HL-60 (cell line): ENCODE results near the gene FBXO24.

Experiments
- DNase-seq, 2 experiments: peaks; one replicate each; pipeline ENCODE4 v3.0.0-alpha.2; 2010 to 2020; ENCODE audit warnings: low read depth in 1 of 2, low spot score in 1 of 2
- H3K27ac ChIP-seq: fragments of 250-450 bp; sonication (Bioruptor Pico); replicated peaks from 2 replicates; pipeline ENCODE4 v1.5.1; 2020; ENCODE audit warnings: mild to moderate bottlenecking, moderate library complexity
- H3K27me3 ChIP-seq: fragments of 250-450 bp; sonication (Bioruptor Pico); 2 replicates; pipeline ENCODE4 v1.5.1; 2021; ENCODE audit warnings: mild to moderate bottlenecking, moderate library complexity; ENCODE audit not compliant: insufficient read depth, poor library complexity, severe bottlenecking
- H3K4me3 ChIP-seq: replicated peaks from 2 replicates; pipeline ENCODE4 v1.5.1; 2011; ENCODE audit warnings: mild to moderate bottlenecking, control low read depth, low read length; ENCODE audit not compliant: insufficient read depth
- GABPA ChIP-seq: IDR thresholded peaks from 2 replicates; pipeline ENCODE4 v1.6.1; 2012; ENCODE audit warnings: low read depth
- POLR2AphosphoS5 ChIP-seq: IDR thresholded peaks from 2 replicates; pipeline ENCODE4 v1.6.1; 2012; ENCODE audit warnings: low read depth
- SPI1 ChIP-seq: IDR thresholded peaks from 2 replicates; pipeline ENCODE4 v1.6.1; 2012; ENCODE audit warnings: low read depth, mild to moderate bottlenecking, borderline replicate concordance
- TF ChIP-seq, protein P1 (sequence below): IDR thresholded peaks from 2 replicates; pipeline ENCODE4 v1.6.1; 2012; ENCODE audit warnings: low read depth; ENCODE audit not compliant: insufficient replicate concordance
- TF ChIP-seq, protein P2 (sequence below): IDR thresholded peaks from one replicate; pipeline ENCODE4 v1.5.1; 2011; ENCODE audit warnings: low read length, control low read depth, inconsistent platforms; ENCODE audit not compliant: insufficient read depth

The FBXO24 gene

DNA sequence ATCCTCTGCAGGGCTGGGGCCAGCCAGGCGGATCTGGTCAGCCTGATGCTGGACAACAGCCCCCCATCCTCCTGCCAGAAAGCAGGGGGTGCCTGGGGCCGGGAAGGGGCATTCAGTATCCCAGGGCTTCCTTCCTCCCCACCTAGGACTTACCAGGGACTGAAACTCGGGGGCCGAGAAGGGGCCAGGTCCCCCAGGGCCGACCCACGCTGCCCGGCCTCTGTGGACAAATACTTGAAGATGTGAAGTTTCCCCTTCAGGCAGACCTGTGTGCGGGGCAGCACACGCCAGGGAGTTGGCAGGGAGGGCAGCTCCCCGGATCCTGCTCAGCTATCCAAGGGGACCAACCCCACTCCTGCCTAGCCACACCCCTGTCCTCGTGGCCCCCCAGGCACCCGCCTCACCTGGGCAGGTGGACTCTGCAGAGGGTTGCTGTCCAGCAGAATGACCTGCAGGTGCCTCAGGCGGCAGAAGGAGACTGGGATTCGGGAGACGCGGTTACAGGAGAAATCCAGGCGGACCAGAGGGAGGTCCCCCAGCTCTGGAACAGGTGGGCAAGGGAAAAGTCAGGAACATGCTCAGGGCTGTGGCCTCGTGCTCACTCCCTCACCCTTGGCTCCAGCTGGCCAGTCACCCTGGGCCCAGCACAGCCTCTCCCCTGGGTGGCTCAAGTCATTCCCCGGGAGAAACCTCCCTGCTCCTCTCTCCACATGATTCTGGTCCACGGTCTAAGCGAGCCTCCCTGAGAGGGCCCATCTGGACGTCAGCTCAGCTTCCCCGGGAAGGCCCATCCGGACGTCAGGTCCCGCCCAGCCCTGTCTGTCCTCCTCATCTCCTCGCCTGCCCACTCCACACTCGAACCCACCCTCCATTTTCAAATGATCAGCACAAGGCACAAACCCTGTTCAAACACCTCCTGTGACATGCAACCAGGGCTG lies 7.6 kb upstream of the FBXO24 start:
- no peak for TF ChIP-seq SPI1
- TF ChIP-seq GABPA: no peak
- TF ChIP-seq, protein P1, sequence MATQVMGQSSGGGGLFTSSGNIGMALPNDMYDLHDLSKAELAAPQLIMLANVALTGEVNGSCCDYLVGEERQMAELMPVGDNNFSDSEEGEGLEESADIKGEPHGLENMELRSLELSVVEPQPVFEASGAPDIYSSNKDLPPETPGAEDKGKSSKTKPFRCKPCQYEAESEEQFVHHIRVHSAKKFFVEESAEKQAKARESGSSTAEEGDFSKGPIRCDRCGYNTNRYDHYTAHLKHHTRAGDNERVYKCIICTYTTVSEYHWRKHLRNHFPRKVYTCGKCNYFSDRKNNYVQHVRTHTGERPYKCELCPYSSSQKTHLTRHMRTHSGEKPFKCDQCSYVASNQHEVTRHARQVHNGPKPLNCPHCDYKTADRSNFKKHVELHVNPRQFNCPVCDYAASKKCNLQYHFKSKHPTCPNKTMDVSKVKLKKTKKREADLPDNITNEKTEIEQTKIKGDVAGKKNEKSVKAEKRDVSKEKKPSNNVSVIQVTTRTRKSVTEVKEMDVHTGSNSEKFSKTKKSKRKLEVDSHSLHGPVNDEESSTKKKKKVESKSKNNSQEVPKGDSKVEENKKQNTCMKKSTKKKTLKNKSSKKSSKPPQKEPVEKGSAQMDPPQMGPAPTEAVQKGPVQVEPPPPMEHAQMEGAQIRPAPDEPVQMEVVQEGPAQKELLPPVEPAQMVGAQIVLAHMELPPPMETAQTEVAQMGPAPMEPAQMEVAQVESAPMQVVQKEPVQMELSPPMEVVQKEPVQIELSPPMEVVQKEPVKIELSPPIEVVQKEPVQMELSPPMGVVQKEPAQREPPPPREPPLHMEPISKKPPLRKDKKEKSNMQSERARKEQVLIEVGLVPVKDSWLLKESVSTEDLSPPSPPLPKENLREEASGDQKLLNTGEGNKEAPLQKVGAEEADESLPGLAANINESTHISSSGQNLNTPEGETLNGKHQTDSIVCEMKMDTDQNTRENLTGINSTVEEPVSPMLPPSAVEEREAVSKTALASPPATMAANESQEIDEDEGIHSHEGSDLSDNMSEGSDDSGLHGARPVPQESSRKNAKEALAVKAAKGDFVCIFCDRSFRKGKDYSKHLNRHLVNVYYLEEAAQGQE: no peak
- TF ChIP-seq, protein P2, sequence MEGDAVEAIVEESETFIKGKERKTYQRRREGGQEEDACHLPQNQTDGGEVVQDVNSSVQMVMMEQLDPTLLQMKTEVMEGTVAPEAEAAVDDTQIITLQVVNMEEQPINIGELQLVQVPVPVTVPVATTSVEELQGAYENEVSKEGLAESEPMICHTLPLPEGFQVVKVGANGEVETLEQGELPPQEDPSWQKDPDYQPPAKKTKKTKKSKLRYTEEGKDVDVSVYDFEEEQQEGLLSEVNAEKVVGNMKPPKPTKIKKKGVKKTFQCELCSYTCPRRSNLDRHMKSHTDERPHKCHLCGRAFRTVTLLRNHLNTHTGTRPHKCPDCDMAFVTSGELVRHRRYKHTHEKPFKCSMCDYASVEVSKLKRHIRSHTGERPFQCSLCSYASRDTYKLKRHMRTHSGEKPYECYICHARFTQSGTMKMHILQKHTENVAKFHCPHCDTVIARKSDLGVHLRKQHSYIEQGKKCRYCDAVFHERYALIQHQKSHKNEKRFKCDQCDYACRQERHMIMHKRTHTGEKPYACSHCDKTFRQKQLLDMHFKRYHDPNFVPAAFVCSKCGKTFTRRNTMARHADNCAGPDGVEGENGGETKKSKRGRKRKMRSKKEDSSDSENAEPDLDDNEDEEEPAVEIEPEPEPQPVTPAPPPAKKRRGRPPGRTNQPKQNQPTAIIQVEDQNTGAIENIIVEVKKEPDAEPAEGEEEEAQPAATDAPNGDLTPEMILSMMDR: no peak
- H3K27me3 ChIP-seq: no peaks in the 10 kb centered on the region
- no peak overlapping the region for H3K27ac ChIP-seq
- DNase-seq: no peak
- H3K4me3 ChIP-seq: no peak overlapping the region

DNA sequence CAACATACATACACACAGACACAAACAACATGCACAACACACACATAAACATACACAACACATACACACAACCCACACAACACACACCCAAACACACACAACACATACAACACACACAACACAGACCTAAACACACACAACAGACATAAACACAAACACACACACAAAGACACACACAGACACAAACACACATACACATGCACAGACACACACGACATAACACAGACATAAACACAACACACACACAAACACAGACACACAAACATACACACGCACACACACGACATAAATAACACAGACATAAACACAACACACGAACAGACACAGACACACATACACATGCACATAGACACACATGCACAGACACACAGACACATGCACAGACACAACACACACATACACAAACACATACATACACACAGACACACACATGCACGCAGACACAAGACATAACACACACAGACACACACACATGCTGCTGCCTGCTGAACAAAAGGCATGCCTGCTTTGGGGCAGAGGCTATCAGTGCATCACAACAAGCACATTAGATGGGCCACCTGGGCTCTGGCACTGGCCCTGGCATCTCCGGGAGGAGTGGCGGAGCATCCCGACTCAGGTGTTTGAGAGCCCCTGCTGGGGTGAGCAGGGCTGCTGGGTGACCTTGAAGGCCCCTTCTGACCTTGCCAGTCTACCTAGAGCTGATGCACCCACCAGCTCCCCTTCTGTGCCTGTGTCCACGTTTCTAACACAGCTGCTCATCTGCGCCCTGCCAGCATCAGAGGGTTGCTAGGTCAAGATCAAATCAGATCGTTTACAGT lies 5.5 kb upstream of the FBXO24 start:
- H3K4me3 ChIP-seq: no peak overlapping the region
- no peak overlapping the region; the same call in 1 of the 2 replicates for H3K27ac ChIP-seq
- no peak for DNase-seq

DNA sequence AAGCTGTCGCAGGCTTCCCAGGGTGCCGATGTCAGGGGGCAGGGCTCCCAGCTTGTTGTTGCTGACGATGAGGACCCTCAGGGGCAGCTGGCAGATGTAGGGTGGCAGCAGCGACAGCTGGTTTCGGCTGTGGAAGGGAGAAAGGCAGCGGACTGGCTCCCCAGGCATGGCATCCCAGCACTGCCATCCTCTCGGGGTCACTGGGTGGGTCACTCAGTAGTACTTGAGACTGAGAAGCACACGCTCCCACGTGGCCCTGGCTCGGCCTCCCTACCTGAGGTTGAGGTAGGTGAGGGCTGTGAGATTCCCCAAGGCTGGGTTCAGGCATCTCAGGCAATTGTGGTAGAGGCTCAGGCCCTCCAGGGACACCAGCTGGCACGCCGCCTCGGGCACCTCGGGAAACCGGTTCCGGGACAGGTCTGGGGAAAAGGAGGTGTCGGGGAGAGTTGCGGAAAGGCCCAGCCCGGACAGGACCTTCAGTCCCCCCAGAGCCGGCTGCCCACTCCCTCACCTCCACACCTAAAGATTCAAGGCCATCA lies 4.0 kb upstream of the FBXO24 start:
- TF ChIP-seq, protein P2: no peak
- TF ChIP-seq POLR2AphosphoS5 (no peak), SPI1 (no peak), GABPA (no peak)
- TF ChIP-seq, protein P1: no peak
- Histone ChIP-seq H3K4me3 (no peak overlapping the region), H3K27me3 (no peaks in the 10 kb centered on the region), H3K27ac (peak overlapping the region; percentile 94)
- DNase-seq: no peak

More for the DNA sequence above, 5.5 kb upstream of the FBXO24 start:
- TF ChIP-seq, protein P1: no peak
- TF ChIP-seq POLR2AphosphoS5: no peak
- TF ChIP-seq, protein P2: no peak
- no peak for TF ChIP-seq SPI1
- TF ChIP-seq GABPA: no peak
- H3K27me3 ChIP-seq: no peaks in the 10 kb centered on the region
